H1 (cell line): ENCODE measurements around the gene MGMT. TPM values are rescaled to one million over a fixed set of nuclear protein-coding genes. Genes with fewer than 3 reads are reported as not detected.
A peak's percentile ranks its signal among the peaks of the same experiment; 100 is the strongest.

ENCODE experiments used
- CTCF ChIA-PET: fragments of 300-600 bp; sonication (Branson Sonifier 250); formaldehyde crosslinking; loops from one replicate; lab custom pipeline; 2021; ENCODE audit not compliant: partially characterized antibody; lab: Charles Lee
- POLR2A ChIA-PET: fragments of 300-600 bp; sonication (Branson Sonifier 250); formaldehyde crosslinking; loops from one replicate; lab custom pipeline; 2021; ENCODE audit warnings: inconsistent platforms; ENCODE audit not compliant: partially characterized antibody; lab: Charles Lee
- DNase-seq, 2 experiments: peaks; one replicate each; pipeline versions ENCODE4 v3.0.0 to v3.0.0-alpha.2; 2010 to 2022; ENCODE audit warnings: low spot score in 2 of 2, low read depth in 1 of 2, mixed read lengths in 1 of 2
- FAIRE-seq: peaks from 2 replicates; lab custom pipeline; 2011; peaks lifted over from hg19 to GRCh38; lab: Jason Lieb, UNC
- H2AFZ ChIP-seq: 2 replicates; pipeline ENCODE4 v1.8.1; 2012; ENCODE audit warnings: low read length, inconsistent platforms
- H2AK5ac ChIP-seq: 2 replicates; pipeline ENCODE4 v1.6.1; 2013; ENCODE audit warnings: low read depth, low read length
- H2BK120ac ChIP-seq: replicated peaks from 2 replicates; pipeline ENCODE3; 2013; ENCODE audit warnings: low read depth, low read length, inconsistent platforms
- H2BK12ac ChIP-seq: 2 replicates; pipeline ENCODE4 v1.6.1; 2013; ENCODE audit warnings: low read depth, low read length
- H2BK15ac ChIP-seq: 2 replicates; pipeline ENCODE4 v1.6.1; 2013; ENCODE audit warnings: low read length
- H2BK20ac ChIP-seq: 2 replicates; pipeline ENCODE4 v1.6.1; 2013; ENCODE audit warnings: low read length
- H2BK5ac ChIP-seq: 2 replicates; pipeline ENCODE4 v1.6.1; 2013; ENCODE audit warnings: low read depth, low read length
- H3K14ac ChIP-seq: 2 replicates; pipeline ENCODE4 v1.6.1; 2013; ENCODE audit warnings: inconsistent platforms; ENCODE audit not compliant: insufficient read length
- H3K18ac ChIP-seq: 2 replicates; pipeline ENCODE4 v1.6.1; 2013; ENCODE audit warnings: low read length; ENCODE audit errors: extremely low read depth
- H3K23ac ChIP-seq: 2 replicates; pipeline ENCODE4 v1.6.1; 2013; ENCODE audit warnings: inconsistent platforms; ENCODE audit not compliant: insufficient read length
- H3K23me2 ChIP-seq: 2 replicates; pipeline ENCODE4 v1.6.1; 2013; ENCODE audit warnings: low read depth, low read length
- H3K27ac ChIP-seq: 2 replicates; pipeline ENCODE4 v1.6.1; 2011; ENCODE audit warnings: low read depth, low read length, inconsistent platforms
- H3K27me3 ChIP-seq, 4 experiments: replicated peaks in 1 of 4; 1 replicate in 1 of 4; 2 replicates in 3 of 4; pipeline versions ENCODE4 v1.6.1 to v1.8.1; 2011 to 2013; ENCODE audit warnings: low read length in 3 of 4, mild to moderate bottlenecking in 3 of 4, inconsistent platforms in 2 of 4, mixed read lengths in 2 of 4, moderate library complexity in 1 of 4; ENCODE audit not compliant: control insufficient read depth in 3 of 4, insufficient read depth in 3 of 4; ENCODE audit errors: extremely low read depth in 1 of 4
- H3K36me3 ChIP-seq, 4 experiments: 2 replicates each; pipeline versions ENCODE4 v1.6.1 to v1.8.1; 2011 to 2013; ENCODE audit warnings: mild to moderate bottlenecking in 4 of 4, low read length in 3 of 4, moderate library complexity in 2 of 4, control low read depth in 1 of 4, inconsistent platforms in 1 of 4; ENCODE audit not compliant: insufficient read depth in 4 of 4, control insufficient read depth in 2 of 4
- H3K4ac ChIP-seq: replicated peaks from 2 replicates; pipeline ENCODE3; 2013; ENCODE audit warnings: low read length, low read depth, mixed read lengths, inconsistent platforms; ENCODE audit not compliant: insufficient read length
- H3K4me1 ChIP-seq, 4 experiments: replicated peaks in 1 of 4; 1 replicate in 1 of 4; 2 replicates in 3 of 4; pipeline versions ENCODE4 v1.6.1 to v1.8.1; 2011 to 2013; ENCODE audit warnings: low read length in 3 of 4, inconsistent platforms in 2 of 4, mixed read lengths in 1 of 4; ENCODE audit not compliant: insufficient read depth in 4 of 4, control insufficient read depth in 3 of 4
- H3K4me2 ChIP-seq, 2 experiments: 2 replicates each; pipeline versions ENCODE4 v1.6.1 to v1.8.1; 2011 to 2013; ENCODE audit warnings: low read depth in 2 of 2, low read length in 2 of 2, control low read depth in 1 of 2, inconsistent platforms in 1 of 2, mild to moderate bottlenecking in 1 of 2; ENCODE audit not compliant: insufficient read depth in 1 of 2
- H3K4me3 ChIP-seq, 4 experiments: fragments of 200-600, 300-600 bp in 1 of 4; sonication (generic), shearing (Covaris generic), sonication (Bioruptor Twin) in 1 of 4; 2 replicates each; pipeline versions ENCODE4 v1.5.1 to v1.8.1; 2011 to 2016; ENCODE audit warnings: low read length in 4 of 4, low read depth in 3 of 4, control low read depth in 2 of 4, inconsistent platforms in 2 of 4, mild to moderate bottlenecking in 2 of 4, mixed read lengths in 1 of 4, moderate library complexity in 1 of 4; ENCODE audit not compliant: insufficient read depth in 2 of 4; ENCODE audit errors: extremely low read depth in 1 of 4
- H3K56ac ChIP-seq: replicated peaks from 2 replicates; pipeline ENCODE3; 2013; ENCODE audit warnings: low read depth, mild to moderate bottlenecking, mixed read lengths, low read length, inconsistent platforms; ENCODE audit not compliant: insufficient read length
- H3K79me1 ChIP-seq: 2 replicates; pipeline ENCODE4 v1.6.1; 2013; ENCODE audit warnings: low read depth, low read length, control low read depth
- H3K79me2 ChIP-seq, 2 experiments: 2 replicates each; pipeline versions ENCODE4 v1.6.1 to v1.8.1; 2012 to 2013; ENCODE audit warnings: low read length in 2 of 2, mild to moderate bottlenecking in 2 of 2, inconsistent platforms in 1 of 2; ENCODE audit not compliant: insufficient read depth in 2 of 2, control insufficient read depth in 1 of 2
- H3K9ac ChIP-seq, 4 experiments: replicated peaks in 1 of 4; 1 replicate in 1 of 4; 2 replicates in 3 of 4; pipeline versions ENCODE4 v1.6.1 to v1.8.1; 2011 to 2013; ENCODE audit warnings: low read depth in 3 of 4, low read length in 3 of 4, control low read depth in 2 of 4, mild to moderate bottlenecking in 2 of 4, moderate library complexity in 2 of 4, inconsistent platforms in 1 of 4; ENCODE audit errors: extremely low read depth in 1 of 4
- H3K9me3 ChIP-seq, 2 experiments: 2 replicates each; pipeline versions ENCODE4 v1.6.1 to v1.8.1; 2012 to 2013; ENCODE audit warnings: mild to moderate bottlenecking in 2 of 2, moderate library complexity in 2 of 2, control low read depth in 1 of 2, inconsistent platforms in 1 of 2, low read depth in 1 of 2, low read length in 1 of 2, mixed read lengths in 1 of 2; ENCODE audit not compliant: insufficient read depth in 2 of 2
- H4K20me1 ChIP-seq, 2 experiments: replicated peaks in 1 of 2; 2 replicates each; pipeline versions ENCODE3 to v1.8.1; 2011 to 2013; ENCODE audit warnings: inconsistent platforms in 2 of 2, low read length in 2 of 2, mild to moderate bottlenecking in 1 of 2; ENCODE audit not compliant: insufficient read depth in 2 of 2, control insufficient read depth in 1 of 2
- H4K5ac ChIP-seq: 2 replicates; pipeline ENCODE4 v1.6.1; 2013; ENCODE audit warnings: low read length, low read depth, mixed read lengths, inconsistent platforms; ENCODE audit not compliant: insufficient read length
- H4K8ac ChIP-seq: 2 replicates; pipeline ENCODE4 v1.8.0; 2013; ENCODE audit warnings: mild to moderate bottlenecking, moderate library complexity, low read length, inconsistent platforms; ENCODE audit not compliant: insufficient read depth; ENCODE audit errors: extremely low read depth
- H4K91ac ChIP-seq: replicated peaks from 2 replicates; pipeline ENCODE3; 2013; ENCODE audit warnings: low read length, mixed read lengths, inconsistent platforms; ENCODE audit not compliant: insufficient read length
- EGR1 ChIP-seq: IDR thresholded peaks from 2 replicates; pipeline ENCODE4 v1.6.1; 2011; ENCODE audit warnings: low read depth, low read length, borderline replicate concordance
- WGBS, 2 experiments: shearing (Covaris generic) in 1 of 2; methylation state at CpG; one replicate each; pipeline versions ENCODE4 v1.1.6 to v1.1.7; 2013 to 2015; ENCODE audit warnings: low lambda C conversion rate in 2 of 2, mixed read lengths in 2 of 2, inconsistent platforms in 1 of 2, low coverage in 1 of 2, missing lambda C conversion rate in 1 of 2; ENCODE audit not compliant: insufficient replicate concordance in 2 of 2, insufficient coverage in 1 of 2, insufficient read length in 1 of 2; ENCODE audit errors: extremely low coverage in 1 of 2, missing lambda C conversion rate in 1 of 2; 5-methylcytosine and 5-hydroxymethylcytosine counted together
- polyA plus RNA-seq, 7 experiments: library from polyadenylated mRNA; depleted of rRNA in 3 of 7; stranded (reverse) in 5 of 7; unstranded in 2 of 7; fragments of >200 nt in 5 of 7; fragments of 200-250 nt in 2 of 7; gene quantifications; 1 replicate in 5 of 7; 2 replicates in 1 of 7; 4 replicates in 1 of 7; pipeline versions ENCODE4 v1.2.1 to v1.2.3, GENCODE V29; 2011 to 2013; ENCODE audit warnings: missing spikeins in 2 of 7, mixed read lengths in 2 of 7
- total RNA-seq: library from RNA; stranded (reverse); fragmentation: NEBNext Ultra II Directional; extraction: Animal tissue kit (Norgen Biotek cat#: 25700); gene quantifications from 2 replicates; pipeline ENCODE4 v1.2.1, GENCODE V29; 2021

MGMT gene
- total and polyA plus RNA-seq, 2 of the 8 experiments (the other 6 are each of a cell fraction or from before 2014, with no cell fraction given) = 9.9 to 10.7 TPM

GRCh38 chr10:129593953-129594352 is 126.9 kb downstream of the MGMT start:
- Histone ChIP-seq H3K9ac (no peak overlapping the region), H3K23ac (no peak overlapping the region), H4K5ac (no peak overlapping the region), H3K56ac (no peak overlapping the region), H3K4me2 (no peak overlapping the region), H3K79me1 (no peaks in the 10 kb centered on the region), H3K23me2 (no peaks in the 10 kb centered on the region), H2BK120ac (no peak overlapping the region), H3K4ac (no peak overlapping the region), H2BK20ac (no peak overlapping the region), H2BK15ac (no peak overlapping the region), H2BK5ac (no peak overlapping the region; the same call in 1 of the 2 replicates), H2AFZ (no peak overlapping the region), H2BK12ac (no peak overlapping the region), H3K18ac (no peak overlapping the region; the same call in 1 of the 2 replicates), H3K27ac (no peak overlapping the region), H3K27me3 (no peaks in the 10 kb centered on the region), H4K8ac (no peak overlapping the region), H4K20me1 (no peaks in the 10 kb centered on the region), H2AK5ac (no peak overlapping the region), H3K36me3 (no peaks in the 10 kb centered on the region), H3K4me1 (no peaks in the 10 kb centered on the region), H3K4me3 (no peak overlapping the region), H3K14ac (no peak overlapping the region), H3K79me2 (no peaks in the 10 kb centered on the region)
- 87% methylated on average over 3 of the region's 3 CpGs; no CpG with 5 or more reads in 1 of the 2 experiments for WGBS, 2 experiments
- DNase-seq = peak in 1 of 2 experiments; percentile 13
- CTCF ChIA-PET = interaction anchor here (0.6 to 1.7 kb wide), 4 partner anchors 9 to 66 kb away, joined by 3 to 4 read pairs (median 3); no protein-coding TSS in a partner anchor
- no peak for TF ChIP-seq EGR1
- TF ChIP-seq, all 59 proteins: peak for 0
- no peak for FAIRE-seq
- H4K91ac ChIP-seq = no peak overlapping the region
- peaks cover under 1 to 5% of the 10 kb centered on the region in 2 experiments; a peak in 1 of 4 replicates for H3K9me3 ChIP-seq
- POLR2A ChIA-PET = no interaction called here
